NCI-H345 treated with DMSO at 0.1 percent for 48 hours (cell line): ENCODE measurements around the gene TRIO.
"Not testable (repeated sequence)": the region's sequence is repeated elsewhere in the genome, so short reads cannot be mapped to it uniquely, and the experiment has no call there.

ENCODE experiments used
- DNase-seq: peaks from one replicate; lab custom pipeline; 2025; ENCODE audit not compliant: unreplicated experiment; lab: John Stamatoyannopoulos, UW

Gene TRIO

GRCh38 chr5:14204785-14205321, 61.7 kb downstream of the TRIO start:
- DNase-seq: no peak

- no peak for DNase-seq
Observed at GRCh38 chr5:14206028-14206725, 63.0 kb downstream of the TRIO start.

DNA sequence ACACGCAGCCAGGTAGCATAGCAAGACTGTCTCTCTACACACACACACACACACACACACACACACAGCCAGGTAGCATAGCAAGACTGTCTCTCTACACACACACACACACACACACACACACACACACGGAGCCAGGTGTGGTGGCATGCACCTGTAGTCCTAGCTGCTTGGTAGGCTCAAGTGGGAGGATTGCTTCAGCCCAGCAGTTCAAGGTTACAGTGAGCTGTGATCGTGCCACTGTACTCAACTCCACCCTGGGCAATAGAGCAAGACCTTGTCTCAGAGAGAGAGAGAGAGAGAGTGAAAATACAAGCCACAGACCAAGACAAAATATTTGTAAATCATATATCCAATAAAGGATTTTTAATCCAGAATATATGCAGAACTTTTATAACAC, 64.3 kb downstream of the TRIO start:
- DNase-seq: not testable (repeated sequence)

DNA sequence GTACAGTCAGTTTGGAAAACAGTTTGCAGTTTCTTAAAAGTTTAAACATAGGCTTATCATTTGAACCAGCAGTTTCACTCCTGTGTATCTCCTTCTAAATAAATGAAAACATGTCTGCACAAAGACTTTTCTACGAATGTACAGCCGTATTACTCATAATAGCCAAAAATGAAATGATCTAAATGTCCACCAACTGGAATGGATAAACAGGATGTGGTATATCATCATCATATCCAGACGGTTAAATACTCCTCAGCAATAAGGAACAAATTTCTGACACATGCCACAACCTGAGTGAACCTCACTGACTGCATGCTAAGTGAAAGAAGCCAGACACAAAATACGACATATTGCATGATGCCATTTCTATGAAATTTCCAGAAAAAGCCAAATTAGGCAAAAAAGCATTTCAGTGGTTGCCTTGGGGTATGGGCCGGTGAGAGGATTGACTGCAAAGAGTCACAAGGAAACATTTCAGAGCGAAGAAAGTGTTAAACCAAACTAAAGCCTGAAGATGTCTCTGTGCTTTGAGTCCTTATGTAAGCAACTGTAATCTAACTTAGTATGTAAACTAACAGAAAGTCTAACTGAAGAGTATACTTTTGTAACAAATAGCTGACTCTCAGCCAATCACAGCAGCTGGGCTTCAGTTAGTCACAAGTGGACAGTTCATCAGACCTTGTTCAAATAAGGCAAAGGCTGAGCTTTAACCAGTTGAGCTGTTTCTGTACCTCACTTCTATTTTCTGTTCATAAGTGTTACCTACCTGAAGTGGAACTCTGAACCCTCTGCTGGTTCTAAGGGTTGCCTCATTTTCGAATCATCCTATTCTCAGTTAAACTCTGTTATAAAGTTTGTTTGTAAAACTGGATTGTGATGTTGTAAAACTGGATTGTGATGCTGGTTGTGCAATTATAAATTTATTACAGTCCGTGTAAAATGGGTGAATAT, 65.2 kb downstream of the TRIO start:
- DNase-seq: no peak

DNA sequence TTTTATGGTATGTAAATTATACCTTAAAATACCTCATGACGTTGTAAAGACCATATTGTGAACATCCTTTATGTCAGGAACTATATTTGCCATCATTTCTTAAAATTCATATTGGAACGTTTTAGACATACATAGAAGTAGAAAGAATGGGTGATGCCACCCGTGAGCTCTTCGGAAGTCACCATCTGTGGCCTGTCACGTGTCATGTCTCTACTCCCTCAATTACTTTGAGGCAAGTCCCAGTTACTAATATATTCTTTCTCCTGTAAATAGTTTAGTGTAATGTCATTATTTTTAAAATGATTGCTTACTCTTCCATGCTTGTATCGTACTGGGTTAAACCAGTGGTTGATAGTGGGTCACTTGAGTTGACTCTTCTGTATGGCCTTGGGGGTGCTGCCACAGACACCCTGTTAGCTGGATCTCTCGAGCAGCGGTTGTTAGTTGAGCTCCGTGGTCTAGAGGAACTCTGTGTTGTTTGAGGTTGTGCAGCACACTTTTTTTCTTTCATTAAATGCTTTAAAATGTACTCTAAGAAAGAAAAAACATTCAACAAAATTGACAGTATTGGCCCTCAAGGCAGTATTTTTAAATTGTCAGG, 66.2 kb downstream of the TRIO start:
- no peak for DNase-seq

GRCh38 chr5:14209836-14210235, 66.7 kb downstream of the TRIO start:
- DNase-seq: no peak

GRCh38 chr5:14210729-14211128, 67.6 kb downstream of the TRIO start:
- DNase-seq: no peak

- no peak for DNase-seq
Observed at GRCh38 chr5:14211818-14212803, 69.0 kb downstream of the TRIO start.

DNA sequence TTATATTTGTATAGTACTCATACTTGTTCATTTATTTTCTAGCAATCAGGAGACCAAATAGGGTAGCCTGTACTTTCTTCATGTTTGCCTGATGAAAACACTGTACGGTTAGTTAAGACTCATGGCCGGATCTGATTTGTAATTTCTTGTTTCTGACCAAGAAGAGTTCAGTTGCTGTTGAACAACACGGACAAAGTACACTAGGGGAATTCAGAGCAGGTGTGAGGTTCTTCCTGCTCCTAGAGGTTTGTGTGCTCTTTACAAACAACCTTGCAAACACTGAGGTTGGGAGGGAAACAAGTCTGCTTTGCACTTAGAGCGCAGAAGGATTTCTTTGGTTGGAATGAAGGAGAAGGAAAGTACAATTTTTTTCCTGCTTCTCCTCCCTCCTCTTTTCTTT, 69.7 kb downstream of the TRIO start:
- no peak for DNase-seq

DNA sequence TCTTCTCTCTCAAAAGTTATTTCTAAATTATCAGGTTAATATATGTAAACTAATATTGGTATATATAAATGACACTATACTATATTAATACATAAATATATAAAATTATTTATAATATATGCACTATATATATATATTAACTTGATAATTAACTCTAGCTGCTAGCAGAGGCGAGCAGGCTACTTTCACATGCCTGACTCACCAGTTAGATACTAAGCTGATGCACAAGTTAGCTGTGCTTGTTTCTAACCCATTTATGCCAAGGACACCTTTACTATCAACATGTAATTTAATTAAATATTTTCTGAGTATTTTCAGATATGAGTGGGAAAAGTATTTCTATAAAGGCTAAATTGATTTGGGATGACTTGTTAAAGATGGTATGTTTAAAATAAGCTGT, 70.1 kb downstream of the TRIO start:
- no peak for DNase-seq

DNA sequence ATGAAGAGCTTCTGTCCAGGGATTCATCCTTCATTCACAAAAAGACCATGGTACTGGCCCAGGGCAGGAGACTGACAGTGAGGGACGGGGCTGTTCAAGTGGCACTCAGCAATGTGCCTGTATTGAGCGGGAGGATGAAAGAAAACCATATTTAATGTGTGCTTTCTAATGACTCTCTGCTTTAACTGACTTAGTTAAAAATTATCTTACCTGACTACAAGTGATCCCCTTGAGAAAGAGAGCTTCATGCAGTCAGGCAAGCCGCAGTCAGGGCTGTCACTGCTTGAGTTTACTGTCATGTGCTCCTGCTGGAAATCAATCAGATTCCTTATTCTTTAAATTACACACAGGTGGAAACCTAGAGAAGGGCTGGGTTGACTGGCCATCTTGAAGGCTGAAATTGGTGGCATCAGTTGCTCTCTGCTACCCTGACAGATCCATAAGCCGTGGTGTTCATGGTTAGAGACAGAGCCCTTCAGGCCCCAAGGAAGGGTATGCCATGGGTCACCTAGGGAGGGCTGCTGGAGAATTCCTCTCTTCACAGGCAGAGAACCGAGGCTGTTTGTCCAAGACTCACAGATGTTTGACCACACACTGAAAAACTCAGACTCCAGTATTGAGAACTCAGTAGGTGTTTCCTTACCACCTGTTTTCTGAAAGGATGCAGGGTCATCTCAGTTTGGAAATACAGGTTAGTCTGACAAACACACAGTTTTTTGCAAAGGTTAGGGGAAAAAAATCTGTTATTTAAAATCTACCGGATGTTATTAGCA, 70.9 kb downstream of the TRIO start:
- no peak for DNase-seq

DNA sequence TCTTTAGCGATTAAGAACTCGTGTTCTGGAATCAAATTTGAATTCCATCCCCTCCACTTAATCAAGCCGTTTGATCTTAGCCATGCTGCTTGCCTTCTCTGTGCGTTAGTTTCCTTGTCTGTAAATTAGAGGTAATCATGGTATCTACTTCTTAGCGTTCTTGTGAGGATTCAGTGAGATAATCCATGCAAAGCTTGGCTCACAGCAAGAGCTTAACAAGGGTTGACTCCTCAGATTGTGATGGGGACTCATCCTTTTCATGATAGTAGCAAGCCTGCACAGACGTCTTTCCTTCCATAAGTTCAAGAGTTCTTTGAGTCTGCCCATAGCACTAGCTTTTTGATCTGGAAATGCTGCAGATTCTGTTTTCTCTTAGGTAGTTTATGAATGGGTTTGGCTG, 72.8 kb downstream of the TRIO start:
- DNase-seq: no peak

- no peak for DNase-seq
Observed at GRCh38 chr5:14216372-14216771, 73.2 kb downstream of the TRIO start.

DNA sequence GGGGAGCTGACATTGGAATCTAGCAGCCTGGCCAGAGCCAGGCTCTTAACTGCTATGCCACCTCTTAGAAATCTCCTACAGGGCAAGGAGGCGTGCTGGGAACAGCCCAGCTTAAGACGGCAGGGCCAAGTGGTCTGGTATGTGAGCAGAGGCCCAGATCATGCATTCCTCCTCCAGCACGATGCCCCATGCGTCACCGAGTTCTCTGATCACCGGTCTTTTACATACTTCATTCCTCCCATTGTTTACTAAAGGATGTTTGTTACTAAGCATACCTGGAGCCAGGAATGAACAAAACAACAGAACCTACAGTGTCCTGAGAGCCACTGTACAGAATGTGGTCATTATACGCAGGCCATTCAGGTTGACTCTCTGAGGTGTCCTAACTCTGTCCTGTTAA, 73.8 kb downstream of the TRIO start:
- no peak for DNase-seq

GRCh38 chr5:14217587-14217986, 74.4 kb downstream of the TRIO start:
- DNase-seq: no peak

DNA sequence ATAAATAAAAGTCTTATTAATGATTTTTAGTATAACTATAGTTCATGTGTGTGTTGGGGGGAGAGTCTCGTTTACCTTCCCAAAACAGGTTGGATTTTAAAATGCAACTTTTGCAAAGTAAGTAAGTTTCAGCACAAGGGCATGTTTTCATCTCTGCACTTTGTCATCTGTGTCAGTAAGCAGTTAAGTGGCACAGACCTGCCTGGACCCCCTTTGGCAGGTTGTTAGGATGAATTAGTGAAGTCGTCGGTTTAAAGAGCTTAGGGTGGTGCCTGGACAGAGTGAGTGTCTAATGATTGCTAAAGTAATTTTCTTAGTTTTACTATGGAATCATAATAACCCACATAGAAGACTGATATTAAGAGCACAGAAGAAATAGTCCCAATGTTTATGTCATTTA, 74.9 kb downstream of the TRIO start:
- DNase-seq: no peak

DNA sequence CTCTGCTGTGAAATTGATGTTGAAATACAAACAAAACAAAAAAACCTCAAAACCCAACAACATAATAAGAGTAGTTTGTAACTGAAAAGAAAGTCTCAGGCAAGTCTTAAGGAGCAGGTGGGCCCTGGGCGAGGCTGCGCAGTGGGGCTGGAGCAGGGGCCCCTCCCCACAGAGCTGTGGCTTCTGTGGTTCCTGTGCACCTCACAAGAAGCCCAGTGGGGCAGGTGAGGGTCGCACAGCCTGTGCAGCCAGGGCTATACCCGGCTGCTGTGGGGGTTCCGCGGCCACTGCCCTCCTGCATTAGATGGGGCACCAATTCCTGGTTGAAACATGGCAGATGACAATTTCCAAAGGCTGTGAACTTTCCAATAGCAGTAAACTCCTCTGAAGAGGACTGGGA, 75.3 kb downstream of the TRIO start:
- no peak for DNase-seq

GRCh38 chr5:14218897-14219573, 75.9 kb downstream of the TRIO start:
- no peak for DNase-seq
